KBM-7 (cell line): ENCODE data around the gene MAD1L1.

Experiments used
- DNase-seq: peaks from one replicate; pipeline ENCODE4 v3.0.0-alpha.2; 2015
- in situ Hi-C: fragments of 300-500 bp; cut with MboI; formaldehyde crosslinking; loops from 2 replicates; pipeline ENCODE4 v1.14.3; 2020; ENCODE audit warnings: low sequenced_read_pairs, low pct_unique_long_range_greater_than_20kb, mixed read lengths

MAD1L1 gene

DNA sequence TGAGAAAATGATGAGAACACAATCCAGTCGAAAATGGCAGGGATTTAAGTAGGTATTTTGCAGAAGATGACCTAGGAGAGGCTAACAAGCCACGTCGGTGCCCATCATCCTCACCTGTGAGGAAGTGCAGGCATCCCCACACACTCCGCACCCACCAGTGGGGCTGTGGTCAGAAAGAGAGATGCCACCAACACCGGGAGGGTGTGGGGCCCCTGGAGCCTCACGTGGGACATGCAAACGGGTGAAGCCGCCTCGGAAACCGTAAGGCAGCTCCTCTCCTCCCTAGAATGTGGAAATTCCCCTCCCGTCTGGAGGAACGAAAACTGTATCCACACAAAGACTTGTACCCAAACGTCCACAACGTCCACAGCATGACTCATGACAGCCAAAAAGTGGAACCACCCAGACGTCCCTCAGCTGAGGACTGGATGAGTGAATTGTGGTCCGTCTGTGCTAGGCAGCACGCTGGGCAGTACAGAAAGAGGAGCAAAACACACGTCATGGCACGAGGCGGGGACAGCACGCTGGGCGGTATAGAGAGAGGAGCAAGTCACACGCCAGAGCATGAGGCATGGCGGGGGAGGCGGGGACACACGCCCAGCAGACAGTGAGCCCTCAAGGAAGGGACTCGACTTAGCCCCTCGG is 316.7 kb downstream of the MAD1L1 start:
- in situ Hi-C loops = no loop called here
- no peak for DNase-seq

GRCh38 chr7:1915326-1915725 is 317.4 kb downstream of the MAD1L1 start:
- in situ Hi-C loops = no loop called here
- no peak for DNase-seq

DNA sequence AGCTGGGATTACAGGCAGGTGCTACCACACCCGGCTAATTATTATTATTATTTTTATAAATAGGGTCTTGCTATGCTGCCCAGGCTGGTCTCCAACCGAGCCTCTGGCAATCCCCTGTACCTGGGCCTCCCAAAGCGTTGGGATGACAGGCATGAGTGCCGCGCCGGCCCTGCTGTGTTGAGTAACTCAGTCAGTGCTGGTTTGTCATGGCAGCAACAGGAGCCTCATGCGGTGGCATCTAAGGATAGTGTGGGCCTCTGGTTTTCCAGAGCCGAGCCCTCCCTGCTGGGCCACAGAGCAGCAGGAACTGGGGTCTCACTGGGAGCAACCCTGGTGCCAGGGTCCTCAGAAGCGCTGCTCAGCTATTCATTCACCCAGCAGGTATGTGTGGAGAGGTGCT is 318.0 kb downstream of the MAD1L1 start:
- DNase-seq = no peak
- in situ Hi-C loops = no loop called here

DNA sequence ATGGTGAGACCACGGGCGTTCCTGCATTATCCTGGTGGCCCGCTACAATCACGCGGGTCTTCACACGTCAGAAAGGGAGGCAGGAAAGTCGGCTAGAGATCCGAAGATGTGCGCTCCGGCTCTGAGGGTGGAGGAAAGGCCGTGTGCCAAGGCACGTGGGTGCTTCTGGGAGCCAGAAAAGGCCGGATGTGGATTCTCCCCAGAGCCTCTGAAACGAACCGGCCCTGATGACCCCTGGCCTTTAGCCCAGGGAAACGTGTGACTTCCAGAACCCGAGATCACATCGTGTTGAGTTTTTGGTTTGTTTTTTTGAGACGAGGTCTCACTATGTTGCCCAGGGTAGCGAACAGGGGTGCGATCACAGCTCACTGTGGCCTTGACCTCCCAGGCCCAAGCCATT is 318.4 kb downstream of the MAD1L1 start:
- in situ Hi-C loops = no loop called here
- DNase-seq = no peak

DNA sequence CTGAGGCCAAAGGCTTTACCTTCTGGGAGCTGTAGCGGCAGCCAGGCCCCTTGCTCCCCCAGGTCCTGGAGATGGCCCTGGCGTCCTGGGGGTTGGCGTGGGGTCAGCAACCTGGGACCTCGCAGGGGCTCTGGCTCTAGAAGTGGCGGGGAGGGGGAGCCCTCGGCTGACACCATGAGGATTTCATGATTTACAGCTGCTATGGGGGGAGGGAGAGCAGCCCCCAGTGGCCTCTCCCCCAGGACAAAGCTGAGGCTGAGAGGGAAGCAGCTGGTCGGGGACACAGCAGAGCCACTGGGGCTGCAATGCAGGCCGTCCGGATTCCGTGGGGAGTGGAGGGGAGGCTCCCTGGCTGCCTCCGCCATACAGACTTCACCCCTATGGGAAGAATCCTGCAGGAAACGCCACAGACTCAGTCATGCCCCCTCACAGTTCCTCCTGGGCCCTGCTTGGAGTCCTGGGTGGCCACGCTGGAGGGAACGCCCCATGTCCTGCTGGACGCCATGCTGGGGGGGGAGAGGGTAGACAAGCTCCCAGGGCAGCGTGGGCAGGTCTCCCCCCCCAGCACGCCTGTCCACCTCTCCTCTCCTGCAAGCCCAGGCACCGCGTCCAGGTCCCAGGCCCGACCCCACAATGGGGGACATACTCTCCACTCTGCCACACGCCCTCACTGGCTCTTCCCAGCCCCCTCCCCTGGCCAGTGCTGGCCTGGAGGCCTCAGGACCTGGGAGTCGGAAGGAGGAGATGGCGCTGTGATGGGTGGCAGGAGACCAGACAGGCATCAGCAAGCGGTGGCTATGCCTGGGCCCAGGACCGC is 319.1 kb downstream of the MAD1L1 start:
- in situ Hi-C loops = no loop called here
- DNase-seq = no peak

GRCh38 chr7:1912593-1913465 is 319.9 kb downstream of the MAD1L1 start:
- no peak for DNase-seq
- in situ Hi-C loops = no loop called here

DNA sequence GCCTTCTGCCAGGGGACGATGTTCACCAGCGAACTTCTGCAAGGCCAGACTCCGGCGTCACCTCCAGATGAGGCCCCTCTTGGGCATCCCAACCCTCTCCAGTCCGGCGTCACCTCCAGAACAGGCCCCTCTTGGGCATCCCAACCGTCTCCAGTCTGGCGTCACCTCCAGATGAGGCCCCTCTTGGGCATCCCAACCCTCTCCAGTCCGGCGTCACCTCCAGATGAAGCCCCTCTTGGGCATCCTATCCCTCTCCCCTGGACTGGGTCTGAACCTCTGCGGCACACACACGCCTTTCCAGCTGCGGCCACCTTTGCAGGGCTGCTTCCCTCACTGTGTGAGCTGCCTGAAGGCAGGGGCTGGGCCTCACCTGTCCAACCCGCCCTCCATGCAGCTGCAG is 321.2 kb downstream of the MAD1L1 start:
- in situ Hi-C loops = no loop called here
- DNase-seq = no peak

- in situ Hi-C loops = no loop called here
- no peak for DNase-seq
These were observed 321.9 kb downstream of the MAD1L1 start for GRCh38 chr7:1910827-1911226.

DNA sequence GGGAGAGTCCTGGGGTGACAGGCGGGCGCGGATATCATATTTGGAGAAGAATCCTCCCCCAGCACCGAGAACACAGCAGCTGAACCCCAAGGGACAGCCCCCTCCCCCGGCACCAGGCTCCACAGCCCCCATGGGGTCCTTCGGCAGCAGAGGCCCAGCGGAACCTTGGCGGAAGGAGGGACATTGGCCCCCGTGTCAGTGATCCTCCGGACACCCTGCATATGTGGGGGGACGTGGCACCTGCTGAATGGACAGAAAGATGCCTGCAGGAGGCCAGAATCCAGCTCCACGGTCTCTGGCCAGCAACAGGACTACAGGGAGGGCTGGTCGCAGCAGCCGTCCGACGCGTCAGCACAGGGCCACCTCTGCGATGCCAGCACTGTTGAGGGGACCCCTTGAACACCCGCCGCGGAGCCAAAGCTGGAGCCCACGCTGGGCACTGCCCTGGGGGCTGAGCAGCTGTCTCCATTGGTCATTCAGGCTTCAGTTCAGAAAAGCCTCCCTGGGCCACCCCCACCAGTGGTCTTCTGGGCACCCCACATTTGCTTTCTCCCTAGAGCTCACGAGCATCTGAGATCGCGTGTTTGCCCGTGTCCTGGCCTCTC is 322.6 kb downstream of the MAD1L1 start:
- DNase-seq = no peak
- in situ Hi-C loops = no loop called here

- DNase-seq = no peak
- in situ Hi-C loops = no loop called here
These were observed 323.3 kb downstream of the MAD1L1 start for GRCh38 chr7:1909476-1909875.

- in situ Hi-C loops = no loop called here
- no peak for DNase-seq
These were observed 323.8 kb downstream of the MAD1L1 start for GRCh38 chr7:1908823-1909420.

GRCh38 chr7:1907751-1908365 is 324.9 kb downstream of the MAD1L1 start:
- in situ Hi-C loops = no loop called here
- DNase-seq = no peak

- in situ Hi-C loops = no loop called here
These were observed 325.6 kb downstream of the MAD1L1 start for GRCh38 chr7:1906988-1907745.

GRCh38 chr7:1906087-1906830 is 326.5 kb downstream of the MAD1L1 start:
- in situ Hi-C loops = no loop called here
- no peak for DNase-seq

More at GRCh38 chr7:1906988-1907745, 325.6 kb downstream of the MAD1L1 start:
- no peak for DNase-seq

DNA sequence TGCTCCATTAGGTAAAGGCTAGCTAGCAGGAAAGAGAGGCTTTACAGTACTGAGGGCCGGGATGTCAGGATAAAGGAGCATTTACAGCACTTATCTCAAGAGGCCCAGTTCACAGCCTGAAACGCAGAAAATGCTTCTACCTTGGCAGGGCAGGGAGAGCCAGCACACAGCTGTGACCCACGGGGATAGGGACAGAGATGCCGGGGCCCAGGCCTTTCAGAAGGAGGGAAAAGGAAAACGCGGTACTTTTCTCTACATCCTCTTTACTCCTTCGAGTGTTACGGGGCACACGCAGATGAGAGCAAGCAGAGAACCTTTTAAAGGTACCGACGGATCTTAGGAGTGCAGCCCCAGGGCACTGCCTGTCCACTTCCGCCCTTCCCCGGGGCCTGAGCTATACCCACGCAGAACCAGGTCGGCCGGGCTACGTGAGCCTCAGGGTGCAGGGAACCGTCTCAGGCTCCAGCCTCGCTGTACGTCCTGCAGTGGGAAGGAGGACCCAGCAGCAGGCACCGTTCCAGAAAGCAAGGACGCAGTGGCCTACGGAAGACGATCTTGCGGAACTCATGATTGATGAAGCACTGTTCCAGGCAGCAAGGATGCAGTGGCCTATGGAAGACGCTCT is 330.4 kb downstream of the MAD1L1 start:
- in situ Hi-C loops = no loop called here
- DNase-seq = no peak

GRCh38 chr7:1901431-1902210 is 331.1 kb downstream of the MAD1L1 start:
- in situ Hi-C loops = no loop called here
- no peak for DNase-seq
